ENCODE results near the gene HMCN1.

Gene HMCN1

GRCh38 chr1:186231861-186232436 is 497.8 kb downstream of the HMCN1 start:
- no peak for TF ChIP-seq CTCF (IDR thresholded peaks at IDR 0.05; ENCODE audit: low read depth, low read length, poor library complexity, severe bottlenecking)
- no peak for TF ChIP-seq EZH2phosphoT487 (IDR thresholded peaks at IDR 0.05; ENCODE audit: borderline replicate concordance, low read length)
- Histone ChIP-seq H3K36me3 (ENCODE audit: control insufficient read depth, low read length) (no peaks in the 10 kb centered on the region), H3K79me2 (ENCODE audit: control insufficient read depth, low read length) (no peaks in the 10 kb centered on the region)

GRCh38 chr1:186234976-186235686 is 500.9 kb downstream of the HMCN1 start:
- H3K9me2 ChIP-seq (replicated peaks; ENCODE audit: control insufficient read depth, low read length): no peaks in the 10 kb centered on the region
- H3K27ac ChIP-seq (ENCODE audit: low read depth, low read length): no peak overlapping the region
- H3K4me2 ChIP-seq (ENCODE audit: low read length): no peak overlapping the region
- no peaks in the 10 kb centered on the region for H3K36me3 ChIP-seq (ENCODE audit: control insufficient read depth, low read length)
- H3K9me3 ChIP-seq (ENCODE audit: control insufficient read depth, insufficient read depth, low read length): no peaks in the 10 kb centered on the region
- H3K27me3 ChIP-seq (ENCODE audit: control insufficient read depth, low read length): no peaks in the 10 kb centered on the region
- H3K79me2 ChIP-seq (ENCODE audit: control insufficient read depth, low read length): no peaks in the 10 kb centered on the region
- no peak overlapping the region for H3K4me3 ChIP-seq (ENCODE audit: low read length)
- no peaks in the 10 kb centered on the region for H3F3A ChIP-seq (ENCODE audit: control insufficient read depth, insufficient read depth)
- H4K20me1 ChIP-seq (ENCODE audit: control insufficient read depth, insufficient read depth, low read depth, low read length): no peaks in the 10 kb centered on the region
- no peak for TF ChIP-seq EZH2phosphoT487 (IDR thresholded peaks at IDR 0.05; ENCODE audit: borderline replicate concordance, low read length)
- TF ChIP-seq CTCF (IDR thresholded peaks at IDR 0.05; ENCODE audit: low read depth, low read length, poor library complexity, severe bottlenecking): no peak
- H3K4me1 ChIP-seq (ENCODE audit: control insufficient read depth, low read length): no peaks in the 10 kb centered on the region

More at GRCh38 chr1:186231861-186232436, 497.8 kb downstream of the HMCN1 start:
- no peak overlapping the region for H3K27ac ChIP-seq (ENCODE audit: low read depth, low read length)
- no peaks in the 10 kb centered on the region for H3K9me3 ChIP-seq (ENCODE audit: control insufficient read depth, insufficient read depth, low read length)
- H3K4me2 ChIP-seq (ENCODE audit: low read length): no peak overlapping the region
- no peak overlapping the region for H3K4me3 ChIP-seq (ENCODE audit: low read length)
- no peaks in the 10 kb centered on the region for H3K9me2 ChIP-seq (replicated peaks; ENCODE audit: control insufficient read depth, low read length)
- H3F3A ChIP-seq (ENCODE audit: control insufficient read depth, insufficient read depth): no peaks in the 10 kb centered on the region
- no peaks in the 10 kb centered on the region for H3K4me1 ChIP-seq (ENCODE audit: control insufficient read depth, low read length)
- no peaks in the 10 kb centered on the region for H4K20me1 ChIP-seq (ENCODE audit: control insufficient read depth, insufficient read depth, low read depth, low read length)
- no peaks in the 10 kb centered on the region for H3K27me3 ChIP-seq (ENCODE audit: control insufficient read depth, low read length)

GRCh38 chr1:186235696-186236095 is 501.5 kb downstream of the HMCN1 start:
- H3K9me3 ChIP-seq (ENCODE audit: control insufficient read depth, insufficient read depth, low read length): no peaks in the 10 kb centered on the region
- no peaks in the 10 kb centered on the region for H4K20me1 ChIP-seq (ENCODE audit: control insufficient read depth, insufficient read depth, low read depth, low read length)
- no peaks in the 10 kb centered on the region for H3F3A ChIP-seq (ENCODE audit: control insufficient read depth, insufficient read depth)
- H3K9me2 ChIP-seq (replicated peaks; ENCODE audit: control insufficient read depth, low read length): no peaks in the 10 kb centered on the region
- H3K4me3 ChIP-seq (ENCODE audit: low read length): no peak overlapping the region
- H3K36me3 ChIP-seq (ENCODE audit: control insufficient read depth, low read length): no peaks in the 10 kb centered on the region
- H3K27me3 ChIP-seq (ENCODE audit: control insufficient read depth, low read length): no peaks in the 10 kb centered on the region
- no peaks in the 10 kb centered on the region for H3K79me2 ChIP-seq (ENCODE audit: control insufficient read depth, low read length)
- TF ChIP-seq EZH2phosphoT487 (IDR thresholded peaks at IDR 0.05; ENCODE audit: borderline replicate concordance, low read length) (no peak), CTCF (IDR thresholded peaks at IDR 0.05; ENCODE audit: low read depth, low read length, poor library complexity, severe bottlenecking) (no peak)
- no peak overlapping the region for H3K4me2 ChIP-seq (ENCODE audit: low read length)
- H3K4me1 ChIP-seq (ENCODE audit: control insufficient read depth, low read length): no peaks in the 10 kb centered on the region
- H3K27ac ChIP-seq (ENCODE audit: low read depth, low read length): no peak overlapping the region

All from DOHH2 (cell line).